Endothelial cell of umbilical vein (primary cell): Measurements from ENCODE around the gene ITGA1. TPM values are rescaled to one million over a fixed set of nuclear protein-coding genes. Genes with fewer than 3 reads are reported as not detected.

Source experiments
- BruUV-seq: library from RNA; stranded (reverse); fragments of 400-500 nt; replicated peaks from 2 replicates; lab custom pipeline; 2021; lab: Mats Ljungman, UMichigan
- CTCF ChIA-PET: fragments of 300-600, 350-600 bp; sonication (Branson Sonifier 250); formaldehyde crosslinking; loops from one replicate; lab custom pipeline; 2021; ENCODE audit warnings: antibody characterized with exemption, inconsistent platforms; lab: Charles Lee
- POLR2A ChIA-PET: fragments of 300-600, 350-600 bp; sonication (Branson Sonifier 250); formaldehyde crosslinking; loops from one replicate; lab custom pipeline; 2021; ENCODE audit warnings: antibody characterized with exemption, inconsistent platforms; lab: Charles Lee
- DNase-seq: peaks from one replicate; pipeline ENCODE4 v3.0.0-alpha.2; 2011; ENCODE audit warnings: low read depth, low spot score
- FAIRE-seq: peaks from 2 replicates; lab custom pipeline; 2011; peaks lifted over from hg19 to GRCh38; lab: Jason Lieb, UNC
- H2AFZ ChIP-seq: 2 replicates; pipeline ENCODE4 v1.6.0; 2012; ENCODE audit warnings: low read depth, low read length, control low read depth, inconsistent platforms
- H3K27ac ChIP-seq: 2 replicates; pipeline ENCODE4 v1.5.1; 2011; ENCODE audit warnings: low read depth, mild to moderate bottlenecking, control low read depth, low read length, moderate library complexity; ENCODE audit not compliant: insufficient read depth
- H3K27me3 ChIP-seq, 2 experiments: 2 replicates each; pipeline versions ENCODE4 v1.6.0 to v1.6.1; 2011; ENCODE audit warnings: low read length in 2 of 2, mixed read lengths in 1 of 2; ENCODE audit not compliant: control insufficient read depth in 2 of 2, insufficient read depth in 2 of 2
- H3K36me3 ChIP-seq, 2 experiments: 2 replicates in 1 of 2; 3 replicates in 1 of 2; pipeline ENCODE4 v1.5.1; 2011; ENCODE audit warnings: low read length in 2 of 2, mild to moderate bottlenecking in 1 of 2, moderate library complexity in 1 of 2; ENCODE audit not compliant: control insufficient read depth in 2 of 2, insufficient read depth in 2 of 2; ENCODE audit errors: extremely low read depth in 1 of 2
- H3K4me1 ChIP-seq: 3 replicates; pipeline ENCODE4 v1.5.1; 2011; ENCODE audit warnings: mild to moderate bottlenecking, low read length; ENCODE audit not compliant: control insufficient read depth, insufficient read depth; ENCODE audit errors: extremely low read depth
- H3K4me2 ChIP-seq: 2 replicates; pipeline ENCODE4 v1.6.1; 2011; ENCODE audit warnings: low read length, control low read depth, mixed read lengths; ENCODE audit not compliant: insufficient read depth
- H3K4me3 ChIP-seq, 3 experiments: fragments of 200-600 bp in 1 of 3; sonication (generic), shearing (Covaris generic) in 1 of 3; replicated peaks in 1 of 3; 2 replicates each; pipeline ENCODE4 v1.5.1; 2011 to 2016; ENCODE audit warnings: control low read depth in 3 of 3, low read length in 3 of 3, mild to moderate bottlenecking in 2 of 3, inconsistent platforms in 1 of 3, low read depth in 1 of 3, moderate library complexity in 1 of 3; ENCODE audit not compliant: insufficient read depth in 1 of 3
- H3K79me2 ChIP-seq: 2 replicates; pipeline ENCODE4 v1.6.0; 2012; ENCODE audit warnings: low read length, inconsistent platforms; ENCODE audit not compliant: control insufficient read depth, insufficient read depth
- H3K9ac ChIP-seq: replicated peaks from 2 replicates; pipeline ENCODE3; 2011; ENCODE audit warnings: low read length, control low read depth; ENCODE audit not compliant: insufficient read depth; ENCODE audit errors: extremely low read depth
- H3K9me1 ChIP-seq: replicated peaks from 3 replicates; pipeline ENCODE4 v1.6.0; 2011; ENCODE audit warnings: mild to moderate bottlenecking, low read length; ENCODE audit not compliant: control insufficient read depth, insufficient read depth; ENCODE audit errors: extremely low read depth
- H3K9me3 ChIP-seq: replicated peaks from 2 replicates; pipeline ENCODE4 v1.5.1; 2012; ENCODE audit warnings: low read length, inconsistent platforms; ENCODE audit not compliant: control insufficient read depth, insufficient read depth
- H4K20me1 ChIP-seq: replicated peaks from 2 replicates; pipeline ENCODE3; 2011; ENCODE audit warnings: mild to moderate bottlenecking, low read length; ENCODE audit not compliant: control insufficient read depth, insufficient read depth; ENCODE audit errors: extremely low read depth
- CTCF ChIP-seq, 2 donors: IDR thresholded peaks; 1 replicate in 1 of 2; 2 replicates in 1 of 2; pipeline ENCODE4 v1.5.1; 2011; ENCODE audit warnings: low read length in 2 of 2, mild to moderate bottlenecking in 2 of 2, moderate library complexity in 2 of 2, control low read depth in 1 of 2, inconsistent platforms in 1 of 2, low read depth in 1 of 2; ENCODE audit not compliant: insufficient read depth in 1 of 2; ENCODE audit errors: extremely low read depth in 1 of 2
- EZH2 ChIP-seq: IDR thresholded peaks from 2 replicates; pipeline ENCODE4 v1.6.1; 2012; ENCODE audit warnings: borderline replicate concordance, low read depth, mild to moderate bottlenecking, moderate library complexity, low read length, inconsistent platforms; ENCODE audit not compliant: severe bottlenecking
- FOS ChIP-seq: IDR thresholded peaks from 2 replicates; pipeline ENCODE4 v1.6.1; 2011; ENCODE audit warnings: mild to moderate bottlenecking, low read length, moderate library complexity, borderline replicate concordance; ENCODE audit not compliant: insufficient read depth
- GATA2 ChIP-seq: IDR thresholded peaks from 2 replicates; pipeline ENCODE4 v1.7.0; 2011; ENCODE audit warnings: low read depth, mild to moderate bottlenecking, moderate library complexity, mixed read lengths, low read length; ENCODE audit not compliant: insufficient read length, insufficient read depth
- JUN ChIP-seq: IDR thresholded peaks from 2 replicates; pipeline ENCODE4 v1.6.1; 2011; ENCODE audit warnings: borderline replicate concordance, low read depth; ENCODE audit not compliant: insufficient read length, insufficient read depth
- MYC ChIP-seq: IDR thresholded peaks from one replicate; pipeline ENCODE4 v1.6.1; 2011; ENCODE audit warnings: mild to moderate bottlenecking, low read depth, low read length
- POLR2A ChIP-seq: IDR thresholded peaks from 2 replicates; pipeline ENCODE4 v1.6.1; 2012; ENCODE audit warnings: low read depth, mild to moderate bottlenecking, control low read depth, low read length
- POLR2AphosphoS5 ChIP-seq: IDR thresholded peaks from 2 replicates; pipeline ENCODE4 v1.6.1; 2012; ENCODE audit warnings: low read depth, mild to moderate bottlenecking, control low read depth, low read length, moderate library complexity; ENCODE audit not compliant: insufficient read depth
- dilution Hi-C: fragments of 300-500 bp; cut with MboI; formaldehyde crosslinking; loops from one replicate; pipeline ENCODE4 v1.15.0; 2019; ENCODE audit warnings: low sequenced_read_pairs; ENCODE audit not compliant: extremely low pct_ligation_motif_present
- intact Hi-C: fragments of 100-400 bp; cut with micrococcal nuclease; formaldehyde crosslinking; loops from one replicate; pipeline ENCODE4 v1.10.0; 2022
- polyA plus RNA-seq, 4 experiments: library from polyadenylated mRNA; depleted of rRNA in 3 of 4; stranded (reverse) in 3 of 4; unstranded in 1 of 4; fragments of >200 nt; gene quantifications; 2 replicates each; pipeline versions ENCODE4 v1.2.1 to v1.2.3, GENCODE V29; 2011 to 2012; ENCODE audit warnings: missing spikeins in 1 of 4
- total RNA-seq: library from RNA; stranded (reverse); gene quantifications from 2 replicates; pipeline ENCODE4 v1.2.3, GENCODE V29; 2021
- TF ChIP-seq, protein P1 (sequence below): IDR thresholded peaks from 2 replicates; pipeline ENCODE4 v1.6.1; 2011; ENCODE audit not compliant: insufficient read depth, insufficient read length

ITGA1 gene
- total and polyA plus RNA-seq, 2 donors (not counting 3 experiments of a cell fraction or from before 2014, with no cell fraction given): 0.65 to 1.9 TPM

- Histone ChIP-seq H2AFZ (no peak overlapping the region), H3K9ac (peak overlapping the region; percentile 19), H3K9me3 (no peaks in the 10 kb centered on the region), H3K4me1 (peaks cover 33% of the 10 kb centered on the region), H3K27me3 (no peaks in the 10 kb centered on the region), H4K20me1 (no peaks in the 10 kb centered on the region), H3K79me2 (no peaks in the 10 kb centered on the region), H3K27ac (peak overlapping the region; percentile 52), H3K9me1 (no peaks in the 10 kb centered on the region), H3K4me3 (no peak overlapping the region), H3K36me3 (no peaks in the 10 kb centered on the region), H3K4me2 (peak overlapping the region; percentile 46)
- no peak for DNase-seq
- dilution Hi-C loops (no loop called here), intact Hi-C loops (loop anchor here (1.0 kb wide), 6 partner anchors 26 to 148 kb away; partner anchors contain the start of gene ITGA2)
- no peak for FAIRE-seq
- ChIA-PET CTCF (interaction anchor here (0.6 to 3.8 kb wide), 49 partner anchors 7 to 202 kb away, joined by 3 to 148 read pairs (median 6); partner anchors contain the start of genes ITGA1, ITGA2, MOCS2 and PELO), POLR2A (interaction anchor here (0.6 kb wide), 1 partner anchor 162 kb away, joined by 3 read pairs; the partner anchor contains the start of gene MOCS2)
- TSS peak; percentile 31 for BruUV-seq
- TF ChIP-seq EZH2 (no peak), JUN (no peak), POLR2A (no peak), POLR2AphosphoS5 (no peak), MYC (no peak), FOS (no peak), GATA2 (no peak), CTCF (IDR thresholded peaks at IDR 0.05; ENCODE audit: extremely low read depth in 1 of 2, insufficient read depth in 1 of 2, low read depth in 1 of 2, low read length in 2 of 2) (no peak)
- TF ChIP-seq, protein P1, sequence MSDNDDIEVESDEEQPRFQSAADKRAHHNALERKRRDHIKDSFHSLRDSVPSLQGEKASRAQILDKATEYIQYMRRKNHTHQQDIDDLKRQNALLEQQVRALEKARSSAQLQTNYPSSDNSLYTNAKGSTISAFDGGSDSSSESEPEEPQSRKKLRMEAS: no peak
Measured at GRCh38 chr5:52947851-52948250, 160.1 kb downstream of the ITGA1 start.
